WTC11 (cell line): ENCODE results near the gene IGSF11. TPM values are rescaled to one million over a fixed set of nuclear protein-coding genes. Genes with fewer than 3 reads are reported as not detected.

ENCODE experiments used
- ATAC-seq: fragments of 200-7000 bp; cut with Tn5 transposase; 2 replicates; pipeline ENCODE4 v1.10.0; 2021; ENCODE audit warnings: mild to moderate bottlenecking, moderate library complexity
- CTCF ChIA-PET: fragments of 300-600 bp; sonication (Branson Sonifier 250); formaldehyde crosslinking; loops from one replicate; lab custom pipeline; 2021; ENCODE audit warnings: antibody characterized with exemption; lab: Charles Lee
- POLR2A ChIA-PET: fragments of 350-600 bp; sonication (Branson Sonifier 250); formaldehyde crosslinking; loops from one replicate; lab custom pipeline; 2021; ENCODE audit warnings: antibody characterized with exemption; lab: Charles Lee
- DNase-seq: peaks from one replicate; pipeline ENCODE4 v3.0.0; 2021; ENCODE audit warnings: low spot score
- H3K27ac Mint-ChIP-seq: 2 replicates; pipeline ENCODE4 v1.8.0; 2021; ENCODE audit warnings: mixed read lengths
- H3K27me3 Mint-ChIP-seq: 2 replicates; pipeline ENCODE4 v1.8.0; 2021; ENCODE audit warnings: low read depth, mild to moderate bottlenecking, moderate library complexity, mixed read lengths
- H3K36me3 Mint-ChIP-seq: 2 replicates; pipeline ENCODE4 v1.8.0; 2021; ENCODE audit warnings: mixed read lengths
- H3K4me1 Mint-ChIP-seq: 2 replicates; pipeline ENCODE4 v1.8.0; 2022; ENCODE audit warnings: mixed read lengths
- H3K4me3 Mint-ChIP-seq: 2 replicates; pipeline ENCODE4 v1.8.0; 2021; ENCODE audit warnings: mild to moderate bottlenecking, moderate library complexity, mixed read lengths
- H3K9me3 Mint-ChIP-seq: 2 replicates; pipeline ENCODE4 v1.8.0; 2021; ENCODE audit warnings: mixed read lengths
- CREB1 ChIP-seq: sonication (generic); formaldehyde crosslinking; IDR thresholded peaks from 2 replicates; pipeline ENCODE4 v1.8.0; 2023; ENCODE audit warnings: mild to moderate bottlenecking, missing genetic modification reagents
- CREM ChIP-seq: sonication (generic); formaldehyde crosslinking; IDR thresholded peaks from 2 replicates; pipeline ENCODE4 v1.8.1; 2022; ENCODE audit warnings: mild to moderate bottlenecking, missing genetic modification reagents, moderate library complexity
- ELF4 ChIP-seq: sonication (generic); formaldehyde crosslinking; IDR thresholded peaks from 2 replicates; pipeline ENCODE4 v1.8.1; 2022; ENCODE audit warnings: low read depth, mild to moderate bottlenecking, moderate library complexity, missing genetic modification reagents
- ESRRA ChIP-seq: sonication (generic); formaldehyde crosslinking; IDR thresholded peaks from 2 replicates; pipeline ENCODE4 v1.8.1; 2022; ENCODE audit warnings: mild to moderate bottlenecking, missing genetic modification reagents, borderline replicate concordance
- FOXK1 ChIP-seq: sonication (generic); formaldehyde crosslinking; IDR thresholded peaks from 2 replicates; pipeline ENCODE4 v1.8.0; 2022; ENCODE audit warnings: mild to moderate bottlenecking, moderate library complexity, missing genetic modification reagents
- FOXP1 ChIP-seq: sonication (generic); formaldehyde crosslinking; IDR thresholded peaks from 2 replicates; pipeline ENCODE4 v1.8.0; 2022; ENCODE audit warnings: missing genetic modification reagents, mild to moderate bottlenecking, moderate library complexity, borderline replicate concordance
- GTF2I ChIP-seq: fragments of 250-450 bp; sonication (Bioruptor Pico); conservative IDR thresholded peaks from 2 replicates; pipeline ENCODE4 v1.4.0; 2021; ENCODE audit warnings: mild to moderate bottlenecking
- NR2C2 ChIP-seq: sonication (generic); formaldehyde crosslinking; IDR thresholded peaks from 2 replicates; pipeline ENCODE4 v1.8.0; 2022; ENCODE audit warnings: mild to moderate bottlenecking, missing genetic modification reagents
- OVOL2 ChIP-seq: fragments of 250-450 bp; sonication (Bioruptor Pico); IDR thresholded peaks from 2 replicates; pipeline ENCODE4 v1.9.0; 2021; ENCODE audit warnings: mild to moderate bottlenecking, borderline replicate concordance
- RELA ChIP-seq: sonication (generic); formaldehyde crosslinking; IDR thresholded peaks from 2 replicates; pipeline ENCODE4 v1.8.1; 2022; ENCODE audit warnings: missing genetic modification reagents, mild to moderate bottlenecking, borderline replicate concordance
- ZNF317 ChIP-seq: sonication (generic); formaldehyde crosslinking; IDR thresholded peaks from 2 replicates; pipeline ENCODE4 v1.8.1; 2023; ENCODE audit warnings: low read depth, mild to moderate bottlenecking, moderate library complexity, missing genetic modification reagents, borderline replicate concordance
- ZNF396 ChIP-seq: fragments of 250-450 bp; sonication (Bioruptor Pico); IDR thresholded peaks from 2 replicates; pipeline ENCODE4 v1.8.0; 2021; ENCODE audit warnings: mild to moderate bottlenecking, moderate library complexity, borderline replicate concordance
- ZNF416 ChIP-seq: fragments of 250-450 bp; sonication (Bioruptor Pico); IDR thresholded peaks from 2 replicates; pipeline ENCODE4 v1.9.0; 2021; ENCODE audit warnings: mild to moderate bottlenecking, inconsistent platforms
- total RNA-seq: library from RNA; stranded (reverse); gene quantifications from 3 replicates; pipeline ENCODE4 v1.2.3, GENCODE V29; 2021
- TF ChIP-seq, protein P1 (sequence below): sonication (generic); formaldehyde crosslinking; IDR thresholded peaks from 2 replicates; pipeline ENCODE4 v1.8.1; 2023; ENCODE audit warnings: mild to moderate bottlenecking, missing genetic modification reagents
- TF ChIP-seq, protein P2 (sequence below): sonication (generic); formaldehyde crosslinking; IDR thresholded peaks from 2 replicates; pipeline ENCODE4 v1.8.0; 2022; ENCODE audit warnings: mild to moderate bottlenecking, missing genetic modification reagents
- TF ChIP-seq, protein P3 (sequence below): fragments of 250-450 bp; sonication (Bioruptor Pico); conservative IDR thresholded peaks from 2 replicates; pipeline ENCODE4 v1.9.0; 2021; ENCODE audit warnings: mild to moderate bottlenecking
- TF ChIP-seq, protein P4 (sequence below): fragments of 250-450 bp; sonication (Bioruptor Pico); IDR thresholded peaks from 2 replicates; pipeline ENCODE4 v1.8.0; 2021; ENCODE audit warnings: mild to moderate bottlenecking
- TF ChIP-seq, protein P5 (sequence below): sonication (generic); formaldehyde crosslinking; conservative IDR thresholded peaks from 2 replicates; pipeline ENCODE4 v1.8.1; 2023; ENCODE audit warnings: mild to moderate bottlenecking, low read depth, missing genetic modification reagents, moderate library complexity

IGSF11 gene
- total RNA-seq, 1 experiment from 2014 or later, result 1.6 TPM

DNA sequence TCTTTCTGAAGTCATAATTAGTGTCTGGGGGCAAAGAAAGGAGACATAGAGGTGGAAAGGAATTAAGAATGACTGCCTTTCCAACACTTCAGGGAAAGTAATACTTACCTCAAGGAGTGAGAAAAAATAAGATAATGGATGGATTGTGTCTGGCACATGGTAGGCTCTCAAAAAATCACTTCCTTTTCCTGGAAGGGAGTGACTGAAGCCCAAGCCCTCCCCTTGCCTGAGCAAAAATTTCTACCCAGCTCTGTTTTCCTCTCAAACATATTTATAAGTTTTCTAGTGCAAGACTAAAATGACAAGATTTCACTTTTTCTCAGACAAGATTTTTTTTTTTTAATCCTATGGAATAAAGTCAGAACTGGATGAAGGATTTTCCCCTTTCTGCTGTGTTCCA lies 145.0 kb downstream of the IGSF11 start:
- Mint-ChIP-seq H3K27ac (no peak overlapping the region), H3K36me3 (no peaks in the 10 kb centered on the region), H3K4me1 (peaks cover 5% of the 10 kb centered on the region), H3K4me3 (no peak overlapping the region), H3K9me3 (no peaks in the 10 kb centered on the region), H3K27me3 (no peaks in the 10 kb centered on the region)
- DNase-seq, result no peak
- ChIA-PET POLR2A (no interaction called here), CTCF (no interaction called here)
- ATAC-seq, result no peak
- TF ChIP-seq, protein P1, sequence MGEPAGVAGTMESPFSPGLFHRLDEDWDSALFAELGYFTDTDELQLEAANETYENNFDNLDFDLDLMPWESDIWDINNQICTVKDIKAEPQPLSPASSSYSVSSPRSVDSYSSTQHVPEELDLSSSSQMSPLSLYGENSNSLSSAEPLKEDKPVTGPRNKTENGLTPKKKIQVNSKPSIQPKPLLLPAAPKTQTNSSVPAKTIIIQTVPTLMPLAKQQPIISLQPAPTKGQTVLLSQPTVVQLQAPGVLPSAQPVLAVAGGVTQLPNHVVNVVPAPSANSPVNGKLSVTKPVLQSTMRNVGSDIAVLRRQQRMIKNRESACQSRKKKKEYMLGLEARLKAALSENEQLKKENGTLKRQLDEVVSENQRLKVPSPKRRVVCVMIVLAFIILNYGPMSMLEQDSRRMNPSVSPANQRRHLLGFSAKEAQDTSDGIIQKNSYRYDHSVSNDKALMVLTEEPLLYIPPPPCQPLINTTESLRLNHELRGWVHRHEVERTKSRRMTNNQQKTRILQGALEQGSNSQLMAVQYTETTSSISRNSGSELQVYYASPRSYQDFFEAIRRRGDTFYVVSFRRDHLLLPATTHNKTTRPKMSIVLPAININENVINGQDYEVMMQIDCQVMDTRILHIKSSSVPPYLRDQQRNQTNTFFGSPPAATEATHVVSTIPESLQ (CRISPR knock-in tag), result no peak
- TF ChIP-seq RELA (CRISPR knock-in tag) (no peak), CREB1 (CRISPR knock-in tag) (no peak), NR2C2 (CRISPR knock-in tag) (no peak), ZNF416 (no peak), OVOL2 (no peak), ELF4 (CRISPR knock-in tag) (no peak), FOXP1 (CRISPR knock-in tag) (no peak), GTF2I (no peak), ZNF396 (CRISPR knock-in tag) (no peak), ZNF317 (no peak), CREM (CRISPR knock-in tag) (no peak), FOXK1 (CRISPR knock-in tag) (no peak), ESRRA (CRISPR knock-in tag) (no peak)
- TF ChIP-seq, protein P2, sequence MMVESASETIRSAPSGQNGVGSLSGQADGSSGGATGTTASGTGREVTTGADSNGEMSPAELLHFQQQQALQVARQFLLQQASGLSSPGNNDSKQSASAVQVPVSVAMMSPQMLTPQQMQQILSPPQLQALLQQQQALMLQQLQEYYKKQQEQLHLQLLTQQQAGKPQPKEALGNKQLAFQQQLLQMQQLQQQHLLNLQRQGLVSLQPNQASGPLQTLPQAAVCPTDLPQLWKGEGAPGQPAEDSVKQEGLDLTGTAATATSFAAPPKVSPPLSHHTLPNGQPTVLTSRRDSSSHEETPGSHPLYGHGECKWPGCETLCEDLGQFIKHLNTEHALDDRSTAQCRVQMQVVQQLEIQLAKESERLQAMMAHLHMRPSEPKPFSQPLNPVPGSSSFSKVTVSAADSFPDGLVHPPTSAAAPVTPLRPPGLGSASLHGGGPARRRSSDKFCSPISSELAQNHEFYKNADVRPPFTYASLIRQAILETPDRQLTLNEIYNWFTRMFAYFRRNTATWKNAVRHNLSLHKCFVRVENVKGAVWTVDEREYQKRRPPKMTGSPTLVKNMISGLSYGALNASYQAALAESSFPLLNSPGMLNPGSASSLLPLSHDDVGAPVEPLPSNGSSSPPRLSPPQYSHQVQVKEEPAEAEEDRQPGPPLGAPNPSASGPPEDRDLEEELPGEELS, result no peak
- TF ChIP-seq, protein P3, sequence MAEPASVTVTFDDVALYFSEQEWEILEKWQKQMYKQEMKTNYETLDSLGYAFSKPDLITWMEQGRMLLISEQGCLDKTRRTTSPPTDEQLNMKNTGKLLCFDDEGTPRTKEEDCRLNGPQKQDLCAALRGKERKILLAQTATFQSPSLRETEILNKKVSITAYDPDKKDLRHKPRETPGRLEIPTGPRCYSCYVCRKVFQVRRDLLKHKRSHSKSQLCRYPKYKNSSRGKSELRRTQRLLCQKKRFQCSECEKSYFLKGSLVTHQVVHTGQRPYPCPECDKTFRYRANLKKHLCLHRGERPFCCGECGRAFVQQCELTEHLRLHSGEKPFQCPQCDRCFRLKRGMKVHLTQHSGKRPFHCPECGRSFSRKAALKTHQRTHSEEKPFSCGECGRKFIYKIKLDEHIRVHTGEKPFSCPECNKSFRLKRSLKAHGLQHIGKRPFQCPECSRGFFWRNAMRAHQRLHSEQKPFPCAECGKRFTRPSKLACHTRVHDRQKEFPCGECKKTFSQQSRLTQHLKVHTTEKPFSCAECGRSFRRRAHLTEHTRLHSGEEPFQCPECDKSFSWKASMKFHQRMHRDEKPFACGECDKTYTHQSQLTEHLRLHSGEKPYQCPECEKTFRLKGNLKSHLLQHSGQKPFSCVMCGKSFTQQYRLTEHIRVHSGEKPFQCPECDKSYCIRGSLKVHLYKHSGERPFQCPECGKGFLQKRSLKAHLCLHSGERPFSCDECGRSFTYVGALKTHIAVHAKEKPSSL (CRISPR knock-in tag), result no peak
- TF ChIP-seq, protein P4, sequence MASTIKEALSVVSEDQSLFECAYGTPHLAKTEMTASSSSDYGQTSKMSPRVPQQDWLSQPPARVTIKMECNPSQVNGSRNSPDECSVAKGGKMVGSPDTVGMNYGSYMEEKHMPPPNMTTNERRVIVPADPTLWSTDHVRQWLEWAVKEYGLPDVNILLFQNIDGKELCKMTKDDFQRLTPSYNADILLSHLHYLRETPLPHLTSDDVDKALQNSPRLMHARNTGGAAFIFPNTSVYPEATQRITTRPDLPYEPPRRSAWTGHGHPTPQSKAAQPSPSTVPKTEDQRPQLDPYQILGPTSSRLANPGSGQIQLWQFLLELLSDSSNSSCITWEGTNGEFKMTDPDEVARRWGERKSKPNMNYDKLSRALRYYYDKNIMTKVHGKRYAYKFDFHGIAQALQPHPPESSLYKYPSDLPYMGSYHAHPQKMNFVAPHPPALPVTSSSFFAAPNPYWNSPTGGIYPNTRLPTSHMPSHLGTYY (CRISPR knock-in tag), result no peak
- TF ChIP-seq, protein P5, sequence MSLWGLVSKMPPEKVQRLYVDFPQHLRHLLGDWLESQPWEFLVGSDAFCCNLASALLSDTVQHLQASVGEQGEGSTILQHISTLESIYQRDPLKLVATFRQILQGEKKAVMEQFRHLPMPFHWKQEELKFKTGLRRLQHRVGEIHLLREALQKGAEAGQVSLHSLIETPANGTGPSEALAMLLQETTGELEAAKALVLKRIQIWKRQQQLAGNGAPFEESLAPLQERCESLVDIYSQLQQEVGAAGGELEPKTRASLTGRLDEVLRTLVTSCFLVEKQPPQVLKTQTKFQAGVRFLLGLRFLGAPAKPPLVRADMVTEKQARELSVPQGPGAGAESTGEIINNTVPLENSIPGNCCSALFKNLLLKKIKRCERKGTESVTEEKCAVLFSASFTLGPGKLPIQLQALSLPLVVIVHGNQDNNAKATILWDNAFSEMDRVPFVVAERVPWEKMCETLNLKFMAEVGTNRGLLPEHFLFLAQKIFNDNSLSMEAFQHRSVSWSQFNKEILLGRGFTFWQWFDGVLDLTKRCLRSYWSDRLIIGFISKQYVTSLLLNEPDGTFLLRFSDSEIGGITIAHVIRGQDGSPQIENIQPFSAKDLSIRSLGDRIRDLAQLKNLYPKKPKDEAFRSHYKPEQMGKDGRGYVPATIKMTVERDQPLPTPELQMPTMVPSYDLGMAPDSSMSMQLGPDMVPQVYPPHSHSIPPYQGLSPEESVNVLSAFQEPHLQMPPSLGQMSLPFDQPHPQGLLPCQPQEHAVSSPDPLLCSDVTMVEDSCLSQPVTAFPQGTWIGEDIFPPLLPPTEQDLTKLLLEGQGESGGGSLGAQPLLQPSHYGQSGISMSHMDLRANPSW, result no peak
